ENCODE data around the gene GDAP1L1. TPM values are rescaled to one million over a fixed set of nuclear protein-coding genes. Genes with fewer than 3 reads are reported as not detected.

Gene GDAP1L1
- total RNA-seq, 2 experiments from 2014 or later, result 0.27 TPM; not detected in 1

GRCh38 chr20:44310664-44311639, 63.8 kb downstream of the GDAP1L1 start, which contains the start of gene FITM2:
TSS of gene FITM2 (minus strand) at chr20:44311202. CDS start at chr20:44311148, 54 bp downstream.
- Histone ChIP-seq H3K27ac (ENCODE audit: low read depth, low read length, poor library complexity, severe bottlenecking) (no peak within 1 kb of the TSS), H3K36me3 (ENCODE audit: insufficient read depth, low read length) (no peaks in the 10 kb centered on the region), H3K9me3 (ENCODE audit: low read length) (no peaks in the 10 kb centered on the region), H3K4me3 (ENCODE audit: low read depth, low read length, poor library complexity, severe bottlenecking) (peak within 1 kb of the TSS; percentile 81), H2AFZ (ENCODE audit: low read length) (peak within 1 kb of the TSS; percentile 83), H4K20me1 (ENCODE audit: insufficient read depth, low read length) (no peaks in the 10 kb centered on the region), H3K9me2 (ENCODE audit: insufficient read depth, low read length) (no peaks in the 10 kb centered on the region), H3K4me1 (ENCODE audit: insufficient read depth, low read length, poor library complexity, severe bottlenecking) (peaks cover 7% of the 10 kb centered on the region), H3K4me2 (ENCODE audit: low read length) (peak within 1 kb of the TSS; percentile 86), H3K79me2 (ENCODE audit: insufficient read depth, low read depth, low read length) (no peaks in the 10 kb centered on the region)
- intact Hi-C loops (cut with micrococcal nuclease; ENCODE audit: unreplicated experiment), result loop anchor here (1.0 kb wide), 1 partner anchor 96 kb away; no protein-coding TSS in a partner anchor
- ChIA-PET CTCF (ENCODE audit: unreplicated experiment) (interaction anchor here (0.5 to 3.2 kb wide), 5 partner anchors 15 to 275 kb away, joined by 3 to 16 read pairs (median 3); no protein-coding TSS in a partner anchor), POLR2A (interaction anchor here (0.6 to 2.6 kb wide), 6 partner anchors 9 to 578 kb away, joined by 3 to 10 read pairs (median 3); no protein-coding TSS in a partner anchor)
- BruUV-seq (replicated peaks), result no TSS peak
- TF ChIP-seq, protein P1, sequence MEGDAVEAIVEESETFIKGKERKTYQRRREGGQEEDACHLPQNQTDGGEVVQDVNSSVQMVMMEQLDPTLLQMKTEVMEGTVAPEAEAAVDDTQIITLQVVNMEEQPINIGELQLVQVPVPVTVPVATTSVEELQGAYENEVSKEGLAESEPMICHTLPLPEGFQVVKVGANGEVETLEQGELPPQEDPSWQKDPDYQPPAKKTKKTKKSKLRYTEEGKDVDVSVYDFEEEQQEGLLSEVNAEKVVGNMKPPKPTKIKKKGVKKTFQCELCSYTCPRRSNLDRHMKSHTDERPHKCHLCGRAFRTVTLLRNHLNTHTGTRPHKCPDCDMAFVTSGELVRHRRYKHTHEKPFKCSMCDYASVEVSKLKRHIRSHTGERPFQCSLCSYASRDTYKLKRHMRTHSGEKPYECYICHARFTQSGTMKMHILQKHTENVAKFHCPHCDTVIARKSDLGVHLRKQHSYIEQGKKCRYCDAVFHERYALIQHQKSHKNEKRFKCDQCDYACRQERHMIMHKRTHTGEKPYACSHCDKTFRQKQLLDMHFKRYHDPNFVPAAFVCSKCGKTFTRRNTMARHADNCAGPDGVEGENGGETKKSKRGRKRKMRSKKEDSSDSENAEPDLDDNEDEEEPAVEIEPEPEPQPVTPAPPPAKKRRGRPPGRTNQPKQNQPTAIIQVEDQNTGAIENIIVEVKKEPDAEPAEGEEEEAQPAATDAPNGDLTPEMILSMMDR (conservative IDR thresholded peaks at IDR 0.05; ENCODE audit: low read length), result peak; percentile 87
- no peak for TF ChIP-seq EZH2phosphoT487 (IDR thresholded peaks at IDR 0.05; ENCODE audit: borderline replicate concordance, low read depth, low read length)
- peak; percentile 95 for DNase-seq (ENCODE audit: low spot score)

DNA sequence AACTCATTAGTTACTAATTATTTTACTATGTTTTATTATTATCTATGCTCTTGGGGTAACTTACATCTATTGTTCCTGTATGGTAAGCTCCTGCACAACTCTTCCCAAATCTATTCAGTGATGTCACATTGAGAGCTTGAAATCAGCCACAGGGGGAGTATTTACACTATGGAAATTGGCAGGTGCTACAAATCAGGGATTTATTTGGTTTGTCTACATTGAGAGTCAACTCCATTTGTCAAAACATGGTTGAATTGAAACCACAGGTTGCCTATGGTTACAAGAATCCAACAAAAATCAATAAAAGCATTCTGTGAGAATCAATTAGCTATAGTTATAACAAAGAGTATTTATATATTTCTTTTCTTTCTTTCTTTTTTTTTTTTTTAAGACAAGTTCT, 67.8 kb downstream of the GDAP1L1 start:
- DNase-seq (ENCODE audit: low spot score), result no peak
- Histone ChIP-seq H3K4me1 (ENCODE audit: insufficient read depth, low read length, poor library complexity, severe bottlenecking) (peaks cover 7% of the 10 kb centered on the region), H3K27ac (ENCODE audit: low read depth, low read length, poor library complexity, severe bottlenecking) (no peak overlapping the region), H4K20me1 (ENCODE audit: insufficient read depth, low read length) (no peaks in the 10 kb centered on the region), H3K4me3 (ENCODE audit: low read depth, low read length, poor library complexity, severe bottlenecking) (no peak overlapping the region), H2AFZ (ENCODE audit: low read length) (no peak overlapping the region), H3K79me2 (ENCODE audit: insufficient read depth, low read depth, low read length) (no peaks in the 10 kb centered on the region), H3K9me3 (ENCODE audit: low read length) (no peaks in the 10 kb centered on the region), H3K9me2 (ENCODE audit: insufficient read depth, low read length) (no peaks in the 10 kb centered on the region), H3K4me2 (ENCODE audit: low read length) (no peak overlapping the region), H3K36me3 (ENCODE audit: insufficient read depth, low read length) (no peaks in the 10 kb centered on the region)
- TF ChIP-seq, protein P1 (conservative IDR thresholded peaks at IDR 0.05; ENCODE audit: low read length), result no peak
- BruUV-seq (replicated peaks), result no TSS peak
- CTCF ChIA-PET (ENCODE audit: unreplicated experiment), result no interaction called here
- POLR2A ChIA-PET, result interaction anchor here (0.8 kb wide), 1 partner anchor 101 kb away, joined by 3 read pairs; no protein-coding TSS in a partner anchor
- intact Hi-C loops (cut with micrococcal nuclease; ENCODE audit: unreplicated experiment), result no loop called here
